ENCODE data around the gene ARHGAP9.

DNA sequence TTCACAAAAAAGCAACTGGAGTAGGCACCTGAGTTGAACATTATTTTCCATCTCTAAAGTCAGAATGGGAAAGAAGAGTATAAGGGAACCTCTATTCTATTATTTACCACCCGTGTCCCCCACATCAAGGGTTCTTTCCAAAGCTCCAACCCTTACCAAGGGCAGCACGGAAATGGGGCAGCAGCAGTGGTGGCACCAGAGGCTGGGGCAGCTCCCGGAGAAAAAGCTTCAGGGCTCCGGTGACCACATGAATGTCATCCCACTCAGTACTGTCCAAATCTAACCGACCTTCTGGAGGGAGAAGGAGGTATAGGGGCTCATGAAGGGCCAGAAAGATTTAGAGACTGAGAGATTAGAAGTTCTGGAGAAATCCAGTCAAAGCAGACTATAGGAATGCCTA lies 5.8 kb downstream of the ARHGAP9 start:
- TF ChIP-seq, protein P1, sequence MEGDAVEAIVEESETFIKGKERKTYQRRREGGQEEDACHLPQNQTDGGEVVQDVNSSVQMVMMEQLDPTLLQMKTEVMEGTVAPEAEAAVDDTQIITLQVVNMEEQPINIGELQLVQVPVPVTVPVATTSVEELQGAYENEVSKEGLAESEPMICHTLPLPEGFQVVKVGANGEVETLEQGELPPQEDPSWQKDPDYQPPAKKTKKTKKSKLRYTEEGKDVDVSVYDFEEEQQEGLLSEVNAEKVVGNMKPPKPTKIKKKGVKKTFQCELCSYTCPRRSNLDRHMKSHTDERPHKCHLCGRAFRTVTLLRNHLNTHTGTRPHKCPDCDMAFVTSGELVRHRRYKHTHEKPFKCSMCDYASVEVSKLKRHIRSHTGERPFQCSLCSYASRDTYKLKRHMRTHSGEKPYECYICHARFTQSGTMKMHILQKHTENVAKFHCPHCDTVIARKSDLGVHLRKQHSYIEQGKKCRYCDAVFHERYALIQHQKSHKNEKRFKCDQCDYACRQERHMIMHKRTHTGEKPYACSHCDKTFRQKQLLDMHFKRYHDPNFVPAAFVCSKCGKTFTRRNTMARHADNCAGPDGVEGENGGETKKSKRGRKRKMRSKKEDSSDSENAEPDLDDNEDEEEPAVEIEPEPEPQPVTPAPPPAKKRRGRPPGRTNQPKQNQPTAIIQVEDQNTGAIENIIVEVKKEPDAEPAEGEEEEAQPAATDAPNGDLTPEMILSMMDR (IDR thresholded peaks at IDR 0.05) = no peak
- TF ChIP-seq POLR2A (IDR thresholded peaks at IDR 0.05) = no peak
- TF ChIP-seq EP300 (IDR thresholded peaks at IDR 0.05) = no peak

Data from tibial nerve (tissue), 4 donors.